GM04504 (cell line): ENCODE results near the gene TARM1.

Experiments used
- DNase-seq: peaks from one replicate; pipeline ENCODE4 v3.0.0-alpha.2; 2012; ENCODE audit warnings: low read depth

The TARM1 gene

GRCh38 chr19:54030895-54031586, 50.1 kb downstream of the TARM1 start:
- DNase-seq = no peak

GRCh38 chr19:54029930-54030490, 51.2 kb downstream of the TARM1 start:
- DNase-seq = peak; percentile 38

GRCh38 chr19:54029301-54029700, 51.9 kb downstream of the TARM1 start:
- no peak for DNase-seq

- no peak for DNase-seq
Measured at GRCh38 chr19:54026656-54027055, 54.5 kb downstream of the TARM1 start.

GRCh38 chr19:54024660-54025059, 56.5 kb downstream of the TARM1 start:
- no peak for DNase-seq

- DNase-seq = no peak
Measured at GRCh38 chr19:54023191-54023590, 58.0 kb downstream of the TARM1 start.

- no peak for DNase-seq
Measured at GRCh38 chr19:54021932-54022331, 59.2 kb downstream of the TARM1 start.

- DNase-seq = no peak
Measured at GRCh38 chr19:54021363-54021762, 59.8 kb downstream of the TARM1 start.
